GM21528 (cell line): ENCODE data around the gene IFNA4.
A peak's percentile ranks its signal among the peaks of the same experiment; 100 is the strongest.
"Not testable (repeated sequence)": the region's sequence is repeated elsewhere in the genome, so short reads cannot be mapped to it uniquely, and the experiment has no call there.

Experiments used
- ATAC-seq: cut with Tn5 transposase; IDR thresholded peaks from one replicate; pipeline ENCODE4 v1.9.1; 2021; ENCODE audit warnings: mild to moderate bottlenecking, moderate library complexity; ENCODE audit not compliant: unreplicated experiment, low FRiP score

The IFNA4 gene

DNA sequence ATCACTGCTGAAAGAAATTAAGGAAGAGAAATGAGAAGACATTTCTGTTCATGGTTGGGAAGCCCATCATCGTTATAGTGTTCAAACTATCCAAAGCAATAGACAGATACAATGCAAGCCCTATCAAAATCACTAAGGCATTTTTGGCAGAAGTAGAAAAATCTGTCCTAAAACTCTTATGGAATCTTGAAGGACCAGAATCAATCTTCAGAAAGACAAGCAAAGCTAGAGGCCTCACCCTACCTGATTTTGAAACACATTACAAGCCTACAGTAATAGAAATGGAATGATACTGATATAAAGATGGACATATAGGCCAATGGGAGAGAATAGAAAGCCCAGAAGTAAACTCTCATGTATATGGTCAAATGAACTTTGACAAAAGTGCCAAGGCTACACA is 16.0 kb downstream of the IFNA4 start:
- ATAC-seq: no peak

- ATAC-seq: not testable (repeated sequence)
Observed at GRCh38 chr9:21166560-21166959, 20.8 kb downstream of the IFNA4 start, which contains the start of gene IFNA21. IFNA21 (minus strand) TSS chr9:21166660; CDS start chr9:21166612, 48 bp downstream.

DNA sequence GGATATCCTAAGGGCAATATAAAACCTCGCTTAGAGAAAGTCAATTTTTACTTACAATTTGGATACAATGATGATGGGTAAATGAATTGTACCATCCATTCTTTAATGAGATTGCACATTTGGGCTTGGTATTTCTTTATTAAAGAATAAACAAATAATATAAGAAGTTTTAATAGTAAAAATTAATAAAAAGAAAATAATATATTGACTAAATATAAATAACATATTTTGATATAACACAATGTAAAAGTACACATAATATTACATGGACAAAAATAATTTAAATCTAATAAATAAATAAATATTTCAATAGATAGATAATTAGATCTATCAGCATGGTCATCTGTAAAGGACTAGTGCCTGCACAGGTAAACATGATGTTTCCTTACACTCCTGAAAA is 21.9 kb downstream of the IFNA4 start:
- ATAC-seq: no peak

DNA sequence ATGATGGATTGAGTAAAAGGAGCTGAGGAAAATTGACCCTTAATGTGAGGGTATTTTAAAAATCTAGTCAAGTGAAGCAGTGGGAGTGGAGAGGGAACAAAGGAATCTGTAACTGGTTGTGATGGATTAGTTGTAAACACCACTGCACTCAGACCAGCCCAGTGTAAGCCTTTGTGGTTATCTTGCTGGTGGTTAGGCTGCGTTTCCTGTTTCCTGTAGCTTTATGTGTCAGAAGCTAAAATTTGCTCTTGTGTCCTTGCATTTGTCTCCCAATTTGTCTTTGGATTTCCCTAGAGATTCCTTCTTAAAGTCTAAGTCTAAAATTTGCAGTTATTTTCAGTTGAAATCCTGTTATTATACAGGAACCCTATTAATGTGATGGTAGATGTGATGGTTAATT is 27.2 kb downstream of the IFNA4 start:
- peak; percentile 92 for ATAC-seq

DNA sequence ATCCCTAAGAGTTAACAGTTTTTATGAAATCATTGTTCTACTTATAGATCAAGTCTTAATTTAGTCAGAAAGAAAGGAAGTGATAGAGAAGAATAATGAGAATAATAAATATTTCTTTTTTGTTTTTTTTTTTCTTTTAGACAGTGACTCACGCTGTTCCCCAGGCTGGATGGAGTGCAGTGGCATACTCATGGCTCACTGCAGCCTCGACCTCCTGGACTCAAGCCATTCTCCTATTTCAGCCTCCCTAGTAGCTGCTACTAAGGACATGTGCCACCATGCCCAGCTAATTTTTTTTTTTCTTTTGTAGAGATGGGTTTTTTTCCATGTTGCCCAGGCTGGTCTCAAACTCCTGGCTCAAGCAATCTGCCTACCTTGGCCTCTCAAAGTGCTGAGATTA is 31.9 kb downstream of the IFNA4 start:
- no peak for ATAC-seq

DNA sequence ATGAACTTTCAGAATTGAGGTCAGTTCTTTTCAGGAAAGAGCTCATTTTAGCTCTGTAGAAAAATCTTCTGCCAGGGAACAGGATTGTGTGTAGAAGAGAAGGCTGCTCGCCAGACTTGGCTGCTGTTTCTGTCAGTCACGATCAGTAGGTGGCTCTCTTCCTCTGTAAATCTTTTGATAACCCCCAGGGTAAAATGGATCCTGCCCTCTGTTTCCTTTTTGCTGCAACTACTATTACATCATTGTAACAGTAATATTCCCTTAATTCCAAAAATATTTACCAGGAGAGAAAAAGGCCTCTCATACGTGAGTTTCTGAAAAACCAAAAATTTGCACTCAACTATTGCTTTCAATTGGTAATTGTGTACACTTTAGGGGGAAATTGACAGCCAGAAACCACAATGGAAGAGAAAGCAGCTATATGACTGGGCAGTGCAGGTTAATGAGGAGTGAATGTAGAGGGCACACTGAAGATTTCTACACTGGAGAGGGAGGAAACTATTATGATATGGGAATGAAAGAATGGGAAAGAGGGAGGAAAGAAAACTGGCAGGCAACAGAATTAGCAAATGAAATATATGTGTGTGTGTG is 33.3 kb downstream of the IFNA4 start:
- peak; percentile 78 for ATAC-seq

- ATAC-seq: peak; percentile 30
Observed at GRCh38 chr9:21153336-21154017, 33.9 kb downstream of the IFNA4 start.

GRCh38 chr9:21144603-21145002 is 42.8 kb downstream of the IFNA4 start:
- peak; percentile 54 for ATAC-seq

DNA sequence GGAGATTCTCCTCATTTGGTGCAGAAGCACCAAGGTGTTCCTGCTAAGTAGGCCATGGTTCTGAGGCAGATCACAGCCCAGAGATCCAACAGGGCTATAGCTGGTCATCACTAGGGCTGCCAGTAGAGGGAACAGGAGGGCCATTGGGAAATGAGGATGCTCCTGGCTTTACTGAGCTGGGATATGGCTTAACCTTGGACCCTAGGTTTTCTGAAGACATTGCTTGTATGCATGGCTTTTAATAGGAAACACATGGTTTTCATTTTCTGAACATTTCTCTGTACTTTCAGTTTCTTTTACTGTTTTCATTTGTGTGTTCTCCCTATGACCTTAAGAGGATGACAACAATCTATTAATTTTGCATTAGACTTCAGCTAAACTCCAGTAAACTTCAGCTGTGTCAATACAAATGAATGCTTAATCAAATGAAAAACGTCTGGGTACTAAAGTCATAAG is 45.9 kb downstream of the IFNA4 start, which contains the start of gene IFNW1:
TSS of gene IFNW1 (minus strand) at position 406 of the 456 bp plus-strand sequence. CDS start at position 144, 262 bp downstream.
- peak; percentile 56 for ATAC-seq

DNA sequence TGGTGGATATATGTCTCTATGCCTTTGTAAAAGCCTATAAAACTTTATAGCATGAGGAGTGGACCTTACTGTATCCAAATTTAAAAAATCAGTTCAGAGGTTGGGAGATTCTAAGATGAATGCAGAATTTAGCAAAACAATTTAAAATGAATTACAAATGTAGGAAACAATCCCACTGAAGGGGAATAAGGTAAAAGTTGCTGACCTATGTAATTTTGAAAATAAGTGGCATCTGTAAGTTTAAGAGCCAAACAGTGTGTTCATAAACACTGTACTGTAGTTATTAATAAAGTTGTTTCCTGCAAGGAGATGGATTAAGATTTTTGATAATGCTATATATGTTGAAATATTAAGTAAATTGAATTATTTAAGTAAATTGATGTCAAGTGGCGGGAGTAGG is 50.4 kb downstream of the IFNA4 start:
- no peak for ATAC-seq
